Large intestine (tissue), 3 donors: Measurements from ENCODE around the gene HJV. TPM values are rescaled to one million over a fixed set of nuclear protein-coding genes. Genes with fewer than 3 reads are reported as not detected.
A peak's percentile ranks its signal among the peaks of the same experiment; 100 is the strongest.

ENCODE experiments used
- DNase-seq, 2 donors: peaks; one replicate each; pipeline versions ENCODE4 v3.0.0 to v3.0.0-alpha.2; 2013
- H3K27ac ChIP-seq: one replicate; pipeline ENCODE4 v1.5.1; 2013; ENCODE audit warnings: low read length
- H3K27me3 ChIP-seq: 2 replicates; pipeline ENCODE4 v1.6.1; 2013; ENCODE audit warnings: low read length; ENCODE audit not compliant: control insufficient read depth, insufficient read depth
- H3K36me3 ChIP-seq: 2 replicates; pipeline ENCODE4 v1.6.1; 2013; ENCODE audit warnings: low read length; ENCODE audit not compliant: control insufficient read depth, insufficient read depth
- H3K4me1 ChIP-seq: one replicate; pipeline ENCODE4 v1.6.1; 2013; ENCODE audit warnings: low read length; ENCODE audit not compliant: control insufficient read depth, insufficient read depth
- H3K4me3 ChIP-seq: one replicate; pipeline ENCODE4 v1.5.1; 2013; ENCODE audit warnings: low read length
- H3K9me3 ChIP-seq: one replicate; pipeline ENCODE4 v1.6.1; 2013; ENCODE audit warnings: mild to moderate bottlenecking, low read depth, low read length, moderate library complexity; ENCODE audit not compliant: control insufficient read depth
- WGBS: methylation state at CpG from one replicate; pipeline ENCODE4 v1.1.5; 2013; ENCODE audit warnings: low lambda C conversion rate; ENCODE audit not compliant: insufficient coverage; 5-methylcytosine and 5-hydroxymethylcytosine counted together
- polyA plus RNA-seq: library from polyadenylated mRNA; unstranded; fragments of 120-200 nt; gene quantifications from one replicate; pipeline ENCODE4 v1.2.1, GENCODE V29; 2013

HJV gene
- polyA plus RNA-seq, 1 donor: 0.46 TPM

- 40% methylated on average over 2 of the region's 5 CpGs for WGBS
- no peak for DNase-seq
- H3K4me1 ChIP-seq: peaks cover 8% of the 10 kb centered on the region
- H3K9me3 ChIP-seq: no peaks in the 10 kb centered on the region
- peaks cover 7% of the 10 kb centered on the region for H3K36me3 ChIP-seq
- no peaks in the 10 kb centered on the region for H3K27me3 ChIP-seq
- no peak overlapping the region for H3K4me3 ChIP-seq
- peak overlapping the region; percentile 26 for H3K27ac ChIP-seq
Measured at GRCh38 chr1:145999321-146000024, 22.1 kb downstream of the HJV start.

GRCh38 chr1:145997718-145998023 lies 23.9 kb downstream of the HJV start:
- H3K4me1 ChIP-seq: peaks cover 18% of the 10 kb centered on the region
- DNase-seq: no peak

GRCh38 chr1:145997016-145997717 lies 24.4 kb downstream of the HJV start:
- peak overlapping the region; percentile 90 for H3K27ac ChIP-seq
- 0% methylated on average over 1 of the region's 12 CpGs for WGBS
- peak overlapping the region; percentile 83 for H3K4me3 ChIP-seq
- no peaks in the 10 kb centered on the region for H3K27me3 ChIP-seq
- peaks cover 21% of the 10 kb centered on the region for H3K4me1 ChIP-seq
- peak in 1 of 2 donors; percentile 69 for DNase-seq
- H3K9me3 ChIP-seq: no peaks in the 10 kb centered on the region
- H3K36me3 ChIP-seq: peaks cover 31% of the 10 kb centered on the region

More at GRCh38 chr1:145997718-145998023, 23.9 kb downstream of the HJV start:
- no peaks in the 10 kb centered on the region for H3K27me3 ChIP-seq
- H3K9me3 ChIP-seq: no peaks in the 10 kb centered on the region
- H3K36me3 ChIP-seq: peaks cover 25% of the 10 kb centered on the region
- 46% methylated on average over 2 of the region's 3 CpGs for WGBS
- H3K4me3 ChIP-seq: peak overlapping the region; percentile 83
- H3K27ac ChIP-seq: peak overlapping the region; percentile 90

- 0% methylated on average over 3 of the region's 30 CpGs for WGBS
- H3K4me1 ChIP-seq: peaks cover 21% of the 10 kb centered on the region
- DNase-seq: peak; percentile 99
- H3K36me3 ChIP-seq: peaks cover 33% of the 10 kb centered on the region
- H3K27ac ChIP-seq: peak within 1 kb of the TSS; percentile 90
- no peaks in the 10 kb centered on the region for H3K27me3 ChIP-seq
- peak within 1 kb of the TSS; percentile 83 for H3K4me3 ChIP-seq
- no peaks in the 10 kb centered on the region for H3K9me3 ChIP-seq
Measured at GRCh38 chr1:145996433-145997015, 25.0 kb downstream of the HJV start, which contains the start of gene TXNIP. Gene TXNIP, minus strand, starts transcription at chr1:145996579. Its CDS starts 313 bp downstream, at chr1:145996266.

GRCh38 chr1:145995964-145996432 lies 25.5 kb downstream of the HJV start:
- peak overlapping the region; percentile 83 for H3K4me3 ChIP-seq
- H3K27me3 ChIP-seq: no peaks in the 10 kb centered on the region
- H3K4me1 ChIP-seq: peaks cover 21% of the 10 kb centered on the region
- no peak for DNase-seq
- peak overlapping the region; percentile 82 for H3K27ac ChIP-seq
- H3K36me3 ChIP-seq: peaks cover 33% of the 10 kb centered on the region
- H3K9me3 ChIP-seq: no peaks in the 10 kb centered on the region
- 0% methylated on average over 2 of the region's 13 CpGs for WGBS

GRCh38 chr1:145995148-145995881 lies 26.2 kb downstream of the HJV start:
- Histone ChIP-seq H3K4me3 (peak overlapping the region; percentile 83), H3K36me3 (peaks cover 33% of the 10 kb centered on the region), H3K27ac (peak overlapping the region; percentile 82), H3K27me3 (no peaks in the 10 kb centered on the region), H3K4me1 (peaks cover 21% of the 10 kb centered on the region), H3K9me3 (no peaks in the 10 kb centered on the region)
- 6% methylated on average over 2 of the region's 8 CpGs for WGBS
- no peak for DNase-seq

GRCh38 chr1:145994391-145995120 lies 27.0 kb downstream of the HJV start:
- WGBS: 0% methylated on average over 1 of the region's 10 CpGs
- Histone ChIP-seq H3K4me1 (peaks cover 17% of the 10 kb centered on the region), H3K36me3 (peaks cover 33% of the 10 kb centered on the region), H3K27me3 (no peaks in the 10 kb centered on the region), H3K9me3 (no peaks in the 10 kb centered on the region), H3K4me3 (peak overlapping the region; percentile 83), H3K27ac (peak overlapping the region; percentile 82)
- DNase-seq: peak in 1 of 2 donors; percentile 57

GRCh38 chr1:145993618-145994390 lies 27.7 kb downstream of the HJV start:
- DNase-seq: no peak
- no CpG with 5 or more reads among the region's 6 CpGs for WGBS

GRCh38 chr1:145992958-145993617 lies 28.4 kb downstream of the HJV start:
- H3K27ac ChIP-seq: peak overlapping the region; percentile 82
- no peaks in the 10 kb centered on the region for H3K9me3 ChIP-seq
- H3K36me3 ChIP-seq: peaks cover 33% of the 10 kb centered on the region
- H3K27me3 ChIP-seq: no peaks in the 10 kb centered on the region
- H3K4me3 ChIP-seq: peak overlapping the region; percentile 83
- peaks cover 13% of the 10 kb centered on the region for H3K4me1 ChIP-seq
- no peak for DNase-seq
- 31% methylated on average over 2 of the region's 5 CpGs for WGBS

More at GRCh38 chr1:145993618-145994390, 27.7 kb downstream of the HJV start:
- H3K27me3 ChIP-seq: no peaks in the 10 kb centered on the region
- no peaks in the 10 kb centered on the region for H3K9me3 ChIP-seq
- peak overlapping the region; percentile 82 for H3K27ac ChIP-seq
- peak overlapping the region; percentile 83 for H3K4me3 ChIP-seq
- peaks cover 33% of the 10 kb centered on the region for H3K36me3 ChIP-seq
- H3K4me1 ChIP-seq: peaks cover 13% of the 10 kb centered on the region
